IPS-18a (cell line): ENCODE measurements around the gene CACHD1.

Experiments used
- H3K27ac ChIP-seq: one replicate; pipeline ENCODE4 v1.5.1; 2013; ENCODE audit warnings: low read length
- H3K27me3 ChIP-seq: one replicate; pipeline ENCODE4 v1.6.1; 2013; ENCODE audit warnings: mild to moderate bottlenecking, low read length; ENCODE audit not compliant: control insufficient read depth, insufficient read depth
- H3K36me3 ChIP-seq: one replicate; pipeline ENCODE4 v1.6.1; 2013; ENCODE audit warnings: low read depth, low read length; ENCODE audit not compliant: control insufficient read depth
- H3K4me1 ChIP-seq: one replicate; pipeline ENCODE4 v1.6.1; 2013; ENCODE audit warnings: low read depth, low read length; ENCODE audit not compliant: control insufficient read depth
- H3K4me3 ChIP-seq: one replicate; pipeline ENCODE4 v1.5.1; 2013; ENCODE audit warnings: low read length
- H3K9ac ChIP-seq: one replicate; pipeline ENCODE4 v1.6.1; 2013; ENCODE audit warnings: mild to moderate bottlenecking, low read length, moderate library complexity
- H3K9me3 ChIP-seq: one replicate; pipeline ENCODE4 v1.6.1; 2013; ENCODE audit warnings: low read depth, low read length; ENCODE audit not compliant: control insufficient read depth

CACHD1 gene

DNA sequence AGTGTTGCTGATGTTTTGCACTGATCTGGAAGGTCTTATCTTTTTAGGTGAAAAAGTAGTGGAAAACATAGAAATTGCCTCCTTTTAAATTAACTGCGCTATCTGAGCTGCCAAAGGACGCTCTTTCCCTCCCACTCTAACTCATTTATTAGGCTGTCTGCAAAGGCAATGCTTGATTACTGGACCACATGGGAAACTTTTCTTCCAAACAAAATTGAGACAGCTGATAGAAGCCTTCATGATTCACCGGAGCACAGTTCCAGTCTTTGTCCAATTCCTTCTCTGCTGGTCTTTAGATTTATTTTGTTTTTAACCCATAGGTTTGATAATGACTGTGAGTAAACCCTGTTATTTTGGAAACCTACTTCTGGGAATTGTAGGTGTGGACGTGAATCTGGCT, 181.9 kb downstream of the CACHD1 start:
- no peak overlapping the region for H3K27ac ChIP-seq
- H3K36me3 ChIP-seq, result peaks cover 71% of the 10 kb centered on the region

DNA sequence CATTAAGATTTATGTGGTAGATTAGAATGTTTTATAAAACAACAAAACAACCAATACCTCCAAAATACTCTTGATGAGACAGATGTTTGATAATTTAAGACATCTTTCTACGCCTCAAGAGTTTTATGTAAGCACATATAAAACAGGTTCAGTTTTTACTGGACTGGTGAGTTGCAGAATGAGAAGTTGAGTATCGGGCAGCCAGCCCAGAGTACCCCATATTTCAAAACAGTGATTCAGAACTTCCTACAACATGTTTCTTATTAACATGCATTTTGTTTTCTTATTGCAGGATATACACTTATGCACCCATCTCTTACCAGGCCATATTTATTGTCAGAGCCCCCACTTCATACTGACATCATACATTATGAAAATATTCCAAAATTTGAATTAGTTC, 183.5 kb downstream of the CACHD1 start:
- Histone ChIP-seq H3K9me3 (no peaks in the 10 kb centered on the region), H3K9ac (no peak overlapping the region), H3K36me3 (peaks cover 80% of the 10 kb centered on the region), H3K4me1 (no peaks in the 10 kb centered on the region), H3K27ac (no peak overlapping the region), H3K27me3 (no peaks in the 10 kb centered on the region), H3K4me3 (no peak overlapping the region)

More for the DNA sequence above, 181.9 kb downstream of the CACHD1 start:
- Histone ChIP-seq H3K4me1 (no peaks in the 10 kb centered on the region), H3K4me3 (no peak overlapping the region), H3K9me3 (no peaks in the 10 kb centered on the region), H3K9ac (no peak overlapping the region), H3K27me3 (no peaks in the 10 kb centered on the region)

DNA sequence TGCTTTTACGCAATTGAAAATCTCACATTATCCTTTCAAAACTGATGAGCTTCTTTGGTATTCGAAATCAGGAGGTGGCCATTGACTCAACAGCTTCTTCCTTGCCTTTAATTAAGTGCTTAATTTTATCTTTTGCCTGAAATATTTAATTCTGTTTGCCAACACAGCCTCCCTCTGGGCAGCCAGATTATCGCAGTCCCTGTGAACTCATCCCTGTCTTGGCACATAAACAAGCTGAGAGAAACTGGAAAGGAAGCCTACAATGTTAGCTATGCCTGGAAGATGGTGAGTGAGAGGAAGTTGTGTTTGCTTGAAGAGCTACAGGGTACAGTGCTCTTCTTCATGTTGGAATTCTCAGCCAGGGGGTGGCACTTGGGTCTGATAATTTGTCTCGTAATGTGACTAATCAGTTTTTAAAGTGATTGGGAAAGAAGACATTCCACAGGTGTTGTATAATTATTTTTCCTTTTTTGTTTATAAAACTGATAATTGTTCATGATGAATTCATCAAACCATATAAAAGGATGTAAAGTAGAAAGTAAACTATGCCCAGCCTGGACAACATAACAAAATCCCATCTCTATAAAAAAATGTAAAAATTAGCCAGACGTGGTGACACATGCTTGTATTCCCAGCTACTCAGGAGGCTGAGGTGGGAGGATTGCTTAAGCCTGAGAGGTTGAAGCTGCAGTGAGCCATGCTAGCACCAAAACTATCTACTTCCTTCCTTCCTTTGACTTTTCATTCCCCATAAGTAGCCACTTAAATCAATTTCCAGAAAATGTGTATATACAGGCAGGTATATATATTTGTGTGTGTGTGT, 184.8 kb downstream of the CACHD1 start:
- H3K27ac ChIP-seq, result no peak overlapping the region
- H3K36me3 ChIP-seq, result peaks cover 84% of the 10 kb centered on the region
- no peaks in the 10 kb centered on the region for H3K27me3 ChIP-seq

DNA sequence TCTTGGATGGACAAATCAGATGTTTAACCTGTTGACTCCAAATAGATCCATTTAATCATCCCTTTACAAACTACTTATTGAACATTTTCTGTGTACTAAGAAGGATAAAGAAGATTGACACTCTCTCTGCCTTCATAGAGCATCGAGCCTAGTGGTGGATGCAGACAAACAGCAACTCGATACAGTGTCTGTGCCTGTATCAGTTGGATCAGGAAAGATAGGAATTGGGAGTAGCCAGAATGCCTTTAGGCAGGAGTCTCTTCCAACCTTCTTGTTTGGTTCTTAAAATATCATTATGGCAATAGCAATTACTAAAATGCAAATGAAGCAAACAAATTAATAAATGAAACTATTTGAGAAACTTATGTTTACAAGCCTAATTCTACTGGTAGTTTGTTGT, 185.9 kb downstream of the CACHD1 start:
- H3K9ac ChIP-seq, result no peak overlapping the region
- peaks cover 88% of the 10 kb centered on the region for H3K36me3 ChIP-seq
- no peak overlapping the region for H3K27ac ChIP-seq
- no peaks in the 10 kb centered on the region for H3K4me1 ChIP-seq
- H3K27me3 ChIP-seq, result no peaks in the 10 kb centered on the region
- H3K4me3 ChIP-seq, result no peak overlapping the region
- H3K9me3 ChIP-seq, result no peaks in the 10 kb centered on the region

More for the DNA sequence above, 184.8 kb downstream of the CACHD1 start:
- Histone ChIP-seq H3K9me3 (no peaks in the 10 kb centered on the region), H3K4me1 (no peaks in the 10 kb centered on the region), H3K9ac (no peak overlapping the region), H3K4me3 (no peak overlapping the region)

- Histone ChIP-seq H3K9me3 (no peaks in the 10 kb centered on the region), H3K27me3 (no peaks in the 10 kb centered on the region), H3K4me3 (no peak overlapping the region), H3K27ac (no peak overlapping the region), H3K4me1 (no peaks in the 10 kb centered on the region), H3K36me3 (peaks cover 85% of the 10 kb centered on the region), H3K9ac (no peak overlapping the region)
Observed at GRCh38 chr1:64659478-64660138, 189.7 kb downstream of the CACHD1 start.

- Histone ChIP-seq H3K27me3 (no peaks in the 10 kb centered on the region), H3K4me1 (no peaks in the 10 kb centered on the region), H3K4me3 (no peak overlapping the region), H3K9ac (no peak overlapping the region), H3K27ac (no peak overlapping the region), H3K9me3 (no peaks in the 10 kb centered on the region), H3K36me3 (peaks cover 77% of the 10 kb centered on the region)
Observed at GRCh38 chr1:64663668-64664067, 193.7 kb downstream of the CACHD1 start.

- H3K9me3 ChIP-seq, result no peaks in the 10 kb centered on the region
- H3K27me3 ChIP-seq, result no peaks in the 10 kb centered on the region
- H3K27ac ChIP-seq, result no peak overlapping the region
- H3K9ac ChIP-seq, result no peak overlapping the region
- H3K4me3 ChIP-seq, result no peak overlapping the region
- H3K4me1 ChIP-seq, result no peaks in the 10 kb centered on the region
- peaks cover 74% of the 10 kb centered on the region for H3K36me3 ChIP-seq
Observed at GRCh38 chr1:64664299-64664698, 194.4 kb downstream of the CACHD1 start.

DNA sequence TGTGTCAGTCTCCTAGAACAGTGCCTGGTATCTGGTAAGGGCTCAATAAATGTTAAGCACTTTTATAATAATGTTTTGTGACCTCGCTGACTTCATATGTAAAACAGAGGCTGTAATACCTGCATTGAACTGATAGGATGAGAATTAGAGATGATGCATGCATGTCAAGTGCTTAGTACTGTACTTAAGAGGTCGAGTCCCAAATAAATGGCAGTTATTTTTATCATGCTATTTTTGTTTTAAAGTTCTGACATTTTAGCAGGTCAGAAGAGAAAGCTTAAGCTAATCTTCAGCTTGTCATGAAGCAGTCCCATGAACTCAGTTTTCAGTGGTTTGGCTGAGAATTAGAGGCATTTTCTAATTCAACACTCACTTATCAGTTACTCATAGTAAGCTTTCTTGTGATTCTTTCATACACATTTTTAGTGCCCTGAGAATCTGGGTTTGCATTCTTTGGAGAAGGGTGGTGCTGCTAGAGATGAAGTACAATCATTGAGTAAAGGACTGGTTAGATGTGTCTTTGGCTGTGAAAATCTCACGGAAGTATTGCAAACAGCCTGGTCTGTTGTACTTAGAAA, 199.3 kb downstream of the CACHD1 start:
- Histone ChIP-seq H3K27ac (no peak overlapping the region), H3K9ac (no peak overlapping the region), H3K4me3 (no peak overlapping the region), H3K36me3 (peaks cover 74% of the 10 kb centered on the region), H3K4me1 (no peaks in the 10 kb centered on the region), H3K27me3 (no peaks in the 10 kb centered on the region), H3K9me3 (no peaks in the 10 kb centered on the region)

- no peak overlapping the region for H3K4me3 ChIP-seq
- H3K9ac ChIP-seq, result no peak overlapping the region
- no peaks in the 10 kb centered on the region for H3K27me3 ChIP-seq
- peaks cover 91% of the 10 kb centered on the region for H3K36me3 ChIP-seq
- no peak overlapping the region for H3K27ac ChIP-seq
- H3K9me3 ChIP-seq, result no peaks in the 10 kb centered on the region
- no peaks in the 10 kb centered on the region for H3K4me1 ChIP-seq
Observed at GRCh38 chr1:64675718-64676345, 205.9 kb downstream of the CACHD1 start.

DNA sequence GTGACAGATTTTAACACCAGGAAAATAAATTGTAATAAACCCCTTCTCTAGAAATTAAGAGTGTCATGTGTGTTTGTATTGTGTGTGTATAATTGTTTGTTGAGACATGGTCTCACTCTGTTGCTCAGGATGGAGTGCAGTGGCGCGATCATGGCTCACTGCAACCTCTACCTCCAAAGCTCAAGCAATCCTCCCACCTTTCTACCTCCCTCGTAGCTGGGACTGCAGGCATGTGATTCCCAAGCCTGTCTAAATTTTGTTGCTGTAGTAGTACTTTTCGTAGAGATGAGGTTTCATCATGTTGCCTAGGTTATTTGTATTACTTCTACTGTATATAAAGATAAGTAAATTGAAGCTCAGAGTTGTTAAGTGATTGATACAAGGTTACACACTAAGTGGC, 206.5 kb downstream of the CACHD1 start:
- no peak overlapping the region for H3K9ac ChIP-seq
- no peak overlapping the region for H3K4me3 ChIP-seq
- H3K4me1 ChIP-seq, result no peaks in the 10 kb centered on the region
- peaks cover 91% of the 10 kb centered on the region for H3K36me3 ChIP-seq
- H3K27ac ChIP-seq, result no peak overlapping the region
- no peaks in the 10 kb centered on the region for H3K27me3 ChIP-seq
- H3K9me3 ChIP-seq, result no peaks in the 10 kb centered on the region

GRCh38 chr1:64677532-64677931, 207.6 kb downstream of the CACHD1 start:
- peaks cover 92% of the 10 kb centered on the region for H3K36me3 ChIP-seq
- no peak overlapping the region for H3K4me3 ChIP-seq
- no peaks in the 10 kb centered on the region for H3K4me1 ChIP-seq
- no peak overlapping the region for H3K9ac ChIP-seq
- no peaks in the 10 kb centered on the region for H3K27me3 ChIP-seq
- no peak overlapping the region for H3K27ac ChIP-seq
- H3K9me3 ChIP-seq, result no peaks in the 10 kb centered on the region
